HG03378 (cell line): ENCODE results near the gene TMEM154.

Experiments used
- ATAC-seq: cut with Tn5 transposase; IDR thresholded peaks from one replicate; pipeline ENCODE4 v1.9.1; 2021; ENCODE audit warnings: mild to moderate bottlenecking, moderate library complexity; ENCODE audit not compliant: unreplicated experiment

TMEM154 gene

DNA sequence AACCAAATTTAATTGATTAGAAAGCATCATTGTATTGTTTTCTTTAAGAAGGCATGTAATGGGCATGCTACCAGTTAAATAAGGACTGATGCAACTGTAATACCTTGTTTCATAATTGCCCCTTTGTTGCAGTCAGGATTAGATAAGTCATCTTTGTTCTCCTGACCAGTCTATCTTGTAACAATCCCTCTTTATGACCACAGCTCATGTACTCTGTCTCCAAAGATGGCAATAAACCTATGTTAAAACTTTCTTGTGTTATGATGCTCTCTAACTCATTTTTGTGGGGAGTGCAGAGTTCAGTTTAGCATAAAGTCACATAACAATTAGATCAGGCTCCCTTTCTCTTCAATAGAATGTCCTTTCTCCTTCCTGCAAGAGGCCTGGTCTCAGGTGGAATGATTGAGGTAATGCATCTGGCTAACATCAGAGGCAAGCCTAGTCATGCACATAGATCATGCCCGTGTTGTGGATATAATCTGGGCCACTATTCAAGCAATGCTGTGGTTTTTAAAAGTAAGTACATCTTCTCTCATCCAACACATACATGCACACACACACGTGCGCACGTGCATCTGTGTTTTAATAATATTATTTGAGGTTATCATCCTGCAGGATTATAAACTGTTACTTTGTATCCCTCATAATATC is 45.6 kb downstream of the TMEM154 start:
- no peak for ATAC-seq

DNA sequence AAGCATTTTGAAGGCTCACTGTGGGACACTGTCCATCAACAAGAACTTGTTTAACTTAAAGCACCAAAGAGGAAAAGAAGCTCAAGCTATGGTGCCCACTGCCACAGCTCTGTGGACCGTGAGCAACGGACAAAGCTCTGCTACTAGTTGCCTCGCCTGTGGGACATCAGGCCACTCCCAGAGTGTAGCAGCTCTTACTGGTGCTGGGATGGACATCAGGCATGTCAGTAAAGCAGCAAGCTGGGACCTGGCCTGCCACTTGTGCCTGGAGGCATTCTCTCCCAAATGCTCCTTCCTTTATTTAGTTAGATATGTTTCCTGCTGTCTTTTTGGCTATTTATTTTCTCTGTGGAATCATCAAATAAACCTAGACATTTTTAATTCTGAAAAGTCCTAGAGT is 46.7 kb downstream of the TMEM154 start:
- no peak for ATAC-seq

DNA sequence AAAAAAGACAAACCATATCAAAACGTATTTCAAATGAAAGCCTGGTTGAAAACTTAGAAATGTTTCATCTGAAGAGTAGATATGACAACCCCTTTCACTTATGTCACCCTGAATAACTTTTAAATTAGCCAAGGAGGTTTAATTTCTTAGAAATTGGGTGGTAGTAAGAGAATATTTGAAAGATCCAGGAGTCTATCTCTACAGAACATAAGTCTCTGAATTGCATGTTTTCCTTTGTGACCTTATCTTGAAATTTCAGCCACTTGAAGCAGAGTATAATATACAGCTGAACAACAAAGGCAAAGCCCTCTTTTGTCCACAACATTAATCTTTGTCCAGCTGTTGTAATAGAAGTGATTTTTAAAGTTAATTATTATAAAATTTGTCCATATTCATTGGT is 49.5 kb downstream of the TMEM154 start:
- no peak for ATAC-seq

DNA sequence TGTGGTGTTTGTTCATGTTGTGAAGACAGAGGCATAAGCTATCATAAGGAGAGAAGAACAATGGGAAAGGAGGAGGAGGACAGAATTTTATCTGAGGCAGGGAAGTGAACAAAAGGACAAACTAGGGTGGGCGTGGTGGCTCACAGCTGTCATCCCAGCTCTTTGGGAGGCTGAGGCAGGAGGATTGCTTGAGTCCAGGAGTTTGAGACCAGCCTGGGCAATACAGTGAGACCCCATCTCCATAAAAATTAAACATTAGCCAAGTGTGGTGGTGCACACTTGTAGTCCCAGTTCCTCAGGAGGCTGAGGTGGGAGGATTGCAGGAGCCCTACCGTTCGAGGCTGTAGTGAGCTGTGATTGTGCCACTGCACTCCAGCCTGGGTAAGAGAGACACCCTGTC is 49.9 kb downstream of the TMEM154 start:
- ATAC-seq, result no peak

DNA sequence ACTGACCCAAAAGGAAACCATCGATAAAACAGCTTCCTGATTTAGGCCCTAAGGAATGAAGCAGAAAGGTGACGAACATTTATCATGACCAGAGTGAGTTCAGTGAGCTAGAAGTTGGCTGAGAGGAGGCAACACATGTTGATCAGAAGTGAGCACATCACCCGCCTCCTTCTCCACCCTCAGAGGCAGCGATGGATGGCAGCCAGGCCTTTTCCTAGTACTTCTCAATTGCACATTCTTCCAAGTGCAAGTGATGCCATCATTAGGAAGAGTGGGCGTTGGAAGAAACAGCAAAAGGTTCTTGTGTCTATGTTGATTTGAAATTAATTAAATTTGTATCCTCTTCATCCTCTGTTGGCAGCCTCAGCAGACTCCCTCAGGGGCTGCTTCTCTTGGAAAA is 51.7 kb downstream of the TMEM154 start:
- ATAC-seq, result no peak

DNA sequence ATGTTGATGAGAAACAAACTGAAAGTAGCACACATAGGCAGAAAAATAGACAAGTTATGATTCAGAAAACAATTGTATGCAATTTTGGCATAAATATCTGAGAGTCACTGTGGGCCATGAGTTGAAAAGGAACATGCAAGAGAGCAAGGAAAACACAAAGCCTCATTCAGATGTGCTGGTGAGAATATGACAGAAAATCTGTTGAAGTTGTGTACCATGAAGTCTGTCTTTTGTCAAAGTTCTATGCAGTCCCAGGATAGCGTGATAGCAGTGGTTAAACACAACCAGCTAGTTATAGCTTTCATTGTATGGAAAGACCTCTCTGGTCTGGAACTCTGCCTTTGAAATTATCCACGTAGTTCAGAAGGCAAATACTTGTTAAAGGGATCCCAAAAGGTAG is 53.0 kb downstream of the TMEM154 start:
- no peak for ATAC-seq

DNA sequence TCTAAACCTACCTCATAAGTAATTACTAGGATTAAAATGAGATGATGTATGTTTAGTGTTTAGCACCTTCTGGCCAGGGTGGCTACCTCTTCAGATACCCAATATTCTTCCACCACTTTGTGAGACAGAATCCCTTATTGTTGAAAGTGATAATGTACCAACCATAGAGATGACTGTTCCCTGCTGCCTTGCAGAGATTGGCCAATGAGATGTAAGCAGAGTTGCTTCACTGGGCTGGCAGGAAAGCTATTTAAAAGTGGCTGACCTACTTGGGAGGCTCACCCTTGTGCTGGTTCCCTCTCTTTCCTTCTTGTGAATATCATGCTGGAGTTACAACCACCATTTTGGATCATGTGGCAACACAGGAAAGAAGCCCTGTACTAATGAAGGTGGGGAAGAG is 58.9 kb downstream of the TMEM154 start:
- ATAC-seq, result no peak

DNA sequence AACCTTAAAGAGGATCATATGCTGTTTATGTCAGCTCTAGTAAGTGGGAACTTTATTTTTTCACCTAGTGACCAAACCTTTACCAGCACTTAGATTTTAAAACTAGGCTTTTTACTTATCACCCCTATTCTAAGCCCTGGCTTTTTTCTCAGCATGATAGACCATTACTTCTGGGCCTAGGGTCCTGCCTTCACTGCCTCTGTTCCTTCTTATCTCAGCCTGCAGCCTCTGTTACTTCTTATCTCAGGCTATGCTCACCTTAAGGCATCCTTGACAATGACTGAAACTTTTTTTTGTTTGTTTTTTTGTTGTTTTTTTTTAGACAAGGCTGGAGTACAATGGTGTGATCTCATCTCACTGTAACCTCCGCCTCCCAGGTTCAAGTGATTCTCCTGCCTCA is 59.6 kb downstream of the TMEM154 start:
- no peak for ATAC-seq

DNA sequence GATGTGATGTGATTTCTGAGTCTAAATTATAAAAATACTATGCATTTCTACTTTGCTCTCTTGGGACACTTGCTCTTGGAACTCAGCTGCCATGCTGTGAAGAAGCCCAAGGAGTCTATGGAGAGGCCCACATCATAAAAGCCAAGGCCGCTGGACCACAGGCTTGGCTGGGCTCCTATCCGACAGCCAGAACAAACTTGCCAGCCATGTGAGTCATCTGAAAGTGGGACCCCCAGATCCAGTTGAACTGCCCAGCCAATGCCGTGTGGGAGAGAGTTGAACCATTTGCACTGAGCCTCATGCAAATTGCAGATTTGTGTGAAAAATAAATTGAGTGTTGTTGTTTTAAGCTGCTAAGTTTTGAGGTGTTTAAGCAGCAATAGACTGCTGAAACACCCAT is 60.2 kb downstream of the TMEM154 start:
- no peak for ATAC-seq

DNA sequence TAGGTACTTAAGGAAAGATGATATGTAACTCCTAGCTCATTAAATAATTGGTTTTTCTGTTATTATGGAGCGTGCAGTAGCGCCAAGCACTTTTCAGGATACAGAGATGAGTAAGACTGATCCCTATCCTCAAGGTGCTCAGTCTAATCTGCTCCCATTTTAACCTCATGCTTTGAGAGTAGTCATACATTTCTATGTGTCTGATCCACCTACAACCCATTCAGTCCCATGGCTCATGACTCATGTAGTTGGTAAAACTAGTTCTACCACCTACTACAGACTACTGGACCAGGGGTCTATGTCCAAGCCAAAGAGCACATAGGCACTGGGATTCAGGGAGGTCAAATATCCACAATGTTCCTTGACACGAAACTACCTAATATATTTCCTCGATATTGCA is 60.8 kb downstream of the TMEM154 start:
- no peak for ATAC-seq

DNA sequence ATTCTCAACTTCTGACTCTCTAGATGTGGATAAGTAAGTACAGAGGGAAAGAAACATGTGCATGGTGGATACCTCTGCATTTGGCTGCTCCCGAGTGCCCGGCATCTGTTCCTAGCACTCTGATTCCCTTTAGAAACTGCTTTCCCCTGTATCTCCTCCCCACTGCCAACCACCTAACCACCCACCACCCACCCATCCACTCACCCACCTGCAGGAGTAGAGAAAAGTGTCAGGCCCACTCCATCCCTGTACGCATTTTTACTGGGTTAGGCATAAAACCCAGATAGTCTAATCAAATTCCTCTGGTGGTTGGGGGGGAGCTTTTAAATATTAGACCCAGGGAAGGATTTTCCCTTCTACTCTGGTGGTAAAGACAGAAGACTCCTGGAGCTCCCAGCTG is 63.0 kb downstream of the TMEM154 start:
- no peak for ATAC-seq

DNA sequence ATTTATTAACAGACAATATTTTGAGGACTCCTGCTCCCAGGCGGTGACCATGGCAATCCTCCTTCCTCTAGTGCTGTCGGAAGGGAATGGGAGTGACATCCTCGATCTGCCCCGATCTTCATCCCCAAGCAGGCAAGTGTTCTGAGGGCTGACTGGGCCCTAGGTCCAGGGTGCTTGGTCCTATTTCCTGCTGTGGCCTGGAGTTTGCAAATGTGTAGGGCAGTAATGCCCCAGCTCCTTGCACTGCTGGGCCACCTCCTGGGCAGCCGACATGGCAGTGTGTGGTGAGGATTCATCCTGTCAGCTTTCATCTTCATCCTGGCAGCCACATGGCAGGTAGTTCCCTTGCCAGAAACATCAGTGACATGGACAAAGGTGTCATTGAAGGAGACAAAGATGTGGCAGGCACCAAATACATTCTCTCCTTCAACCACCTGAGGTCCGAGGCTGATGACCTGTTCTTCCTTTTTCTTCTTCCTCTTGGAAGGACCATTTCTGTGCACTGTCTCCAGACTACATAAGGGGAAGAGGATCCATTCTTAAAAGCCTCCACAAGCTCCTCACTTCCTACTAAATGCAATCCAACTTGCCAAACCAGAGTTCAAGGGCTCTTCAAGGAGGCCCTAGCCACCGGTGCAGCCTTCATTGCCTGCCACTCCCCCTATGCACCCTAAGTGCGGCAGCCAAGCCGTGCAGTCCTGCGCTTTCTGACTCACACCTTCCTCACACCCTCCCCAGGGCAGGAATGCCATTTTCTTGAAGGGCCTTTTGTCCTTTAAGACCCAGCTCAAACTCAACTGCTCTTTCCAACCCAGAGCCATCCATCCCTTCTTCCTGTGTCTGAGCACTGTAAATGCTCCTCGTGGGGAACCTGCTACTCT is 65.7 kb downstream of the TMEM154 start:
- no peak for ATAC-seq

DNA sequence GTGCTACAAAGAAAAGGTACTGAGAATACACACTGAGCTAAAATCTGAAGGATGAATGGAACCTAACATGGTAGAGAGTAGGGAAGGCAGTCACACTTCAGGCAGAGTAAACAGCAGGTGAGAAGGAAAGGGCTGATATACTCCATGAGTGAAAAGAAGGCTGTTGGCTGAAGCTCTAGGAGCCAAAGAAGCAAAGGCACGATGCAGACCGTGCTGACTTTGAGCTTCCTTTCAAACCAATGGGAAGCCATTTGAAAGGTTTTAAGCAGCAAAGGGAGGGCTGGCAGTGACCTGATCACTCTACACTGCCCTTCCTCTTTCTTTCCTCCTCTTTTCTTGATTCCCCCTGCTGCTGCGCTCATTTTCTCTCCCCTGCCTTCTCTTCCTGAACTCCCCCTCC is 66.4 kb downstream of the TMEM154 start:
- ATAC-seq, result no peak

DNA sequence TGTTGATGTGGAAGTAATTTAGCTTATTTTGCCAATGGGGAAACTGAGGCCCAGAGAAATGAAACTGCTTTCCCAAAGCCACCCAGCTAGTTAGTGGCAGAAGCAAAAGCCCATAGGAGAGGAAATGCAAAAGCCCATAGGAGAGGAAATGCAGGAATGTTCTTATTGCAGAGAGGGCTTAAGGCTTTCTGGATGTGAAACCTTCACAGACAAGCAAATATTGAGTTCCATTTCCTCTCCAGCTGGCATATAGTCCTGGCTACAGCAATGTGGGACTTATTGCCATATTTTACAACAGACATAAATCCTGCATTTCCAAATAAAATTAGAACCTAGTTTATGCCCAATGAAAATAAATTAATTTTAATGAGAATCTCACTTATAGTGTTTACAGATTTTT is 69.7 kb downstream of the TMEM154 start:
- no peak for ATAC-seq

DNA sequence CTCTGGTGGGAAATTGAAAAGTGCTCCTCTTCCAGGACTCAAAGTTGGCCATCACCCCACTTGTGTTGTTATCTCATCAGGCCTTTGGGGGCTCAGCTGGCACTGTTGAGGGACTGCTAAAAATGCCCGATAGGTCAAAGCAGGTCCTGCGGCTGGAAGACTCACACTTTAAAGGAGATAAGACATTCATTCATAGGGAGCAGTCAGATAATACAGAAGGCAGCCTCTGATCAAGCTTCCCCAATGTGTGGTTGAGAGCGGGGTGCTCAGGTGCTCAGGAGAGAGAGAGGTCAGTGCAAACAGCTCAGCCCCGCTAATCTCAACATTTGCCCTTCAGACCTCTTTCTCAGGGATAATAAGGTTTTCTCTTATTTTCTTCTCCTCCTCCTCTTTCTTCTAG is 70.3 kb downstream of the TMEM154 start:
- ATAC-seq, result no peak

DNA sequence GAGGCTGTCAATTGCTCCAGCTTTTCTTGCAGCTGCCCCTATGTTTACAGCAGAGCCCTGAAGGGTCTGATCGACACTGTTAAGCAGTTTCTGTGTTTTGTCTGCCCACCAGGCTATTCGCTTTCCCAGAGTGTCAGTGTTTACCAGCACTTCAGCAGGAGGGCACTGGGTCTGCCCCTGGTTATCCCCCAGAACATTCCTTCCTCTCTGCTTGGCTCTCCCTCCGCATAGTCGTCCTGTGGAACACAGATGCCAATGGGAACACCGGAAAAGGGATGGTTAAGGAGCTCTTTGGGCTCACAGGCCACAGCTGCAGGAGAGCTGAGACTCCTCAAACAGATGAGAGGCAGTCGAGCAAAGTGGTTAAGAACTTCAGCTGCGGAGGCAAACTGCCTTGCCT is 72.6 kb downstream of the TMEM154 start:
- ATAC-seq, result no peak

DNA sequence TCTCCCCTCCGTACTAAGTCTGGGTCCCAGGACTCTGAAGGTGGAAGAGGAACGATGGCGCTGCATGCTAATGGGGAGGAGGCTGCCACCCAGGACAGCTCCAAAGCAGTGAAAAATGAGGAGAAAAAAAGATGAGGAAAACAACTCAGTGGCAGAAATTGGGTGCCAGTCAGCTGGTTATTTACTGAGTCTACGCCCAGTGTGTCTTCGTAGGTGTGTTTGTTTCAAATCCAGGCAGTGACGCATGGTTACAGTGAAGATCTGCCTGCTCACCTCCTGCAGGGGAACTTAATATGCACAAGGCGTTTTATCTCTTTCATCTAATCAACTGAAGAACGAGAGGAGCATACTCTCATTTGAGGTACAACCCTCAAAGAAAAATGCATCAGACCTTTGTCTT is 73.0 kb downstream of the TMEM154 start:
- ATAC-seq, result no peak

DNA sequence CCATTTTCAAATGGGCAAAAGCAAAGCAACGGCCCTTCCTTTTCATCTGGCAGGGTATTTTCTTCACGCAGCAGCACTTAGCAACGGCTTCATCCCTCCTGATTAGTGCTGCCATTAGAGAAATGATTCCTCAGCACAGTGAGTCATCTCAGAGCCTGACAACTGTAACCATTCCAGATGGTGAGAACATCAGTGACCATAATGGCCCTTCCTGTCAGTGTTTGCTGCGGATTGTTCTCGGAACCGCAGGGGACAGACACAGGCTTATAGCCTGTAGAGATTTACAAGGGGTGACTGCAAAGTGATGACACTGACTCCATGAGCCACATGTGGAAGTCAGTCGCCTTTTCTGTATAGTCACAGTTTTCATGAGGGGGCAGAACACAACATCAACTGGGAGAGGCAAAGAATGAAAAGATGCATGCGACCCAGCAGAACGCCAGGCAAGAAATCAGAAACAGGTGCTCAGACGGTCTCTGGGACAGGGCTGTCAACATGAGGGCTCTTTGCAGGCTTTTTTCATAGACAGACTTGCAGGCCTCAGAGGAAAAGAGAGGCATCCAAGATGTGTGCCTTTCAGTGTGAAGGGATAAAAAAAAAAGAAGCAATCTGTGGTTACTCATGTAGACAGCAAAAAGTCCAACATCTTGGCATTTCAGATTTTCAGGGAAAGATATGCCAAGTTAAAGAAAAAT is 74.0 kb downstream of the TMEM154 start:
- no peak for ATAC-seq

DNA sequence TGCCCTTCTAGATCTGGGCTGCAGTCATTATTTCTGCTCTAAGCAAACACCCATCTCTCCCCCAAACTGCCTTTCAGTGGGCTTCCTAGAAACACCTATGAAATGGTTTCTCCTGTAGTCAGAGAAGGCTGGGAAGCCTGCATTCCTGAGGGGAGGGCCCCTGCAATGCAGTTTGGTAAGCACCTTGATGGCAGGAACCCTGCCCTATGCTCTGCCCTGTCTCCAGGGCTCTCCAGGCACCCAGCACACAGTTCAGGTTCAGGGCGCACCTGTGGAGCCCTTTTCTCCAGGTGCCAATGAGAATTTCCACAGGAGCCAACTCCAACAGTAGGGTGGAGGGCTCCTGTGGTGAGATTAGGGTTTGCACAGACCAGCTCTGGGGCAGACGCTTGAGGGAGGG is 74.8 kb downstream of the TMEM154 start:
- ATAC-seq, result no peak

DNA sequence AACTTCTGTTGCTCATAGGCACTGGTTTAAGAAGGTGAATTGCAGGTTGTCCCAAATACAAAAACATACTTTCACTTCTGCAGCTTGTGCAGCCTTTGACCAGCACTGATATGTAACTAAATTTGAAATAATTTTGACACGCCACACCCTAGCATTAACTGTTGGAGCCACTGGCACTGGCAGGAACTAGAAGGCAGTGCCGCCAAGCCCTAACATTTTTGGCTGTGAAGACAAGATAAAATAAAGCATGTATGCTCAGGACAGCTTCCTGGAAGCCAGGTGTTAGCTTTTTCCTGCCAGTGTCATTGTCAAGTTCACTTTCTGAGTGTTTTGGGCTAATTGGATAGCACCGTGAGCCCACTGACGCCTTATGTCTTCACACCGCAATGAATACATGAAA is 78.6 kb downstream of the TMEM154 start:
- ATAC-seq, result no peak

DNA sequence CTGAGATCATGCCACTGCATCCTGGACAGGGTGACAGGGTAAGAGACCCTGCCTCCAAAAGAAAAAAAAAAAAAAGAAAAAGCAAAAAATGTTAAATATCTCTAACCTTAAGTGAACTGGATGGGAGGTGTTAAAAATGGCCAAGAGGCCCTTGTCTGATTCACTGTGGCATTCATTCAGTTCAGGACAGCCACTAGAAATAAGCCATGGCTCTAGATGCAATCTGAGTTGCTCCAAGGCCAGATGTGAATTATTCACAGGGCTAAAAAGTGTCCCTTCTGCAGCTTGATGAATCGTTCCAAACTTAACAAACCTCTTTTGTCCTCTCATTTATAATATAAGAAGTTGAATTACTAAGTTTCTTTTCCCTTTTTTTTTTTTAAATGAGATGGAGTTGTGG is 80.2 kb downstream of the TMEM154 start:
- ATAC-seq, result no peak

DNA sequence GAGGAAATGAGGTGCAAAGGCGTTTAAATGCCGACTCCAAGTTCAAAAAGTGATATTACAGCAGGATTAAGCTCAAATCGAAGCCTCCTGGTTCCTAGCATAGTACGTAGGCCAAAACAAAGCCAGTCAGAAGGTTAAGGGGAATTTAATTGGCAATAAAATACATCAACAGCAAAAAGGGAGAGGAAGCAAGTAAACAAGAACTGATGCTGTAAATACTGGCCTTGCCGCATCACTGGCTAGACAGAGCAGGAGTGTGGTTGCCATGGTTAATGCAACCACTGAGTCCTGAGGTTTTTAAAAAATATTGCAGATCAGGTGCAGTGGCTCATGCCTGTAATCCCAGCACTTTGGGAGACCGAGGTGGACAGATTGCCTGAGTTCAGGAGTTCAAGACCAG is 80.7 kb downstream of the TMEM154 start:
- ATAC-seq, result no peak
